Ishikawa (cell line): ENCODE results near the gene TARDBP.

Experiments
- CEBPB ChIP-seq: IDR thresholded peaks from 2 replicates; pipeline ENCODE4 v1.6.1; 2012
- CREB1 ChIP-seq: IDR thresholded peaks from 2 replicates; pipeline ENCODE4 v1.6.1; 2012; ENCODE audit warnings: low read depth
- EGR1 ChIP-seq: IDR thresholded peaks from 2 replicates; pipeline ENCODE4 v1.6.1; 2012
- EP300 ChIP-seq: IDR thresholded peaks from 2 replicates; pipeline ENCODE4 v1.6.1; 2012; ENCODE audit warnings: borderline replicate concordance
- FOXM1 ChIP-seq: IDR thresholded peaks from 2 replicates; pipeline ENCODE4 v1.6.1; 2012; ENCODE audit warnings: low read depth, borderline replicate concordance
- NFIC ChIP-seq: IDR thresholded peaks from 2 replicates; pipeline ENCODE4 v1.6.1; 2012
- RAD21 ChIP-seq: IDR thresholded peaks from 2 replicates; pipeline ENCODE4 v1.6.1; 2012; ENCODE audit warnings: low read depth
- TAF1 ChIP-seq: IDR thresholded peaks from 2 replicates; pipeline ENCODE4 v1.6.1; 2012; ENCODE audit warnings: low read depth, mild to moderate bottlenecking
- TCF12 ChIP-seq: IDR thresholded peaks from 2 replicates; pipeline ENCODE4 v1.6.1; 2012; ENCODE audit warnings: low read depth
- TEAD4 ChIP-seq: IDR thresholded peaks from 2 replicates; pipeline ENCODE4 v1.6.1; 2012
- YY1 ChIP-seq: IDR thresholded peaks from 2 replicates; pipeline ENCODE4 v1.6.1; 2012; ENCODE audit warnings: low read depth
- ZBTB7A ChIP-seq: IDR thresholded peaks from 2 replicates; pipeline ENCODE4 v1.6.1; 2012; ENCODE audit warnings: low read depth
- TF ChIP-seq, protein P1 (sequence below): IDR thresholded peaks from 2 replicates; pipeline ENCODE4 v1.6.1; 2012
- TF ChIP-seq, protein P2 (sequence below): IDR thresholded peaks from 2 replicates; pipeline ENCODE4 v1.6.1; 2012
- TF ChIP-seq, protein P3 (sequence below): IDR thresholded peaks from 2 replicates; pipeline ENCODE4 v1.6.1; 2012; ENCODE audit warnings: low read depth, mild to moderate bottlenecking

The TARDBP gene

DNA sequence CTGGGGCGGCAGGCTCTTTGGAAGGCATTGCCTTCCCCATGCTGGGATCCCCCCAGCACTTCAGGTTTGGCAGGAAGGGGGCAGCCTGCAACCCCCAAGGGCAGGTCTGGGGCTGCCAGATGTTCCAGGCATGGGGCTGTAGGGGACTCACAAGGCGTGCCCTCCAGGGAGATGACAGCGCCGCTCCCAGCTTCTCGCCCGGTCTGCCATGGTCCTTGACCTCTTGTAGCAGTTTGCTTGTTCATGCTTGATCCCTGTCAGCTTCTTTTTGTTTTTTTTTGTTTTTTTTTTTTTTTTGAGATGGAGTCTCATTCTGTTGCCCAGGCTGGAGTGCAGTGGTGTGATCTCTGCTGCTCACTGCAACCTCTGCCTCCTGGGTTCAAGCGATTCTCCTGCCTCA is 21.6 kb upstream of the TARDBP start:
- TF ChIP-seq ZBTB7A (no peak), TEAD4 (no peak), NFIC (no peak), CEBPB (no peak), RAD21 (no peak), FOXM1 (no peak), TCF12 (no peak), YY1 (no peak), EGR1 (no peak), EP300 (no peak), CREB1 (no peak), TAF1 (no peak)
- TF ChIP-seq, protein P1, sequence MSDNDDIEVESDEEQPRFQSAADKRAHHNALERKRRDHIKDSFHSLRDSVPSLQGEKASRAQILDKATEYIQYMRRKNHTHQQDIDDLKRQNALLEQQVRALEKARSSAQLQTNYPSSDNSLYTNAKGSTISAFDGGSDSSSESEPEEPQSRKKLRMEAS = no peak
- TF ChIP-seq, protein P2, sequence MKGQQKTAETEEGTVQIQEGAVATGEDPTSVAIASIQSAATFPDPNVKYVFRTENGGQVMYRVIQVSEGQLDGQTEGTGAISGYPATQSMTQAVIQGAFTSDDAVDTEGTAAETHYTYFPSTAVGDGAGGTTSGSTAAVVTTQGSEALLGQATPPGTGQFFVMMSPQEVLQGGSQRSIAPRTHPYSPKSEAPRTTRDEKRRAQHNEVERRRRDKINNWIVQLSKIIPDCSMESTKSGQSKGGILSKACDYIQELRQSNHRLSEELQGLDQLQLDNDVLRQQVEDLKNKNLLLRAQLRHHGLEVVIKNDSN = no peak
- TF ChIP-seq, protein P3, sequence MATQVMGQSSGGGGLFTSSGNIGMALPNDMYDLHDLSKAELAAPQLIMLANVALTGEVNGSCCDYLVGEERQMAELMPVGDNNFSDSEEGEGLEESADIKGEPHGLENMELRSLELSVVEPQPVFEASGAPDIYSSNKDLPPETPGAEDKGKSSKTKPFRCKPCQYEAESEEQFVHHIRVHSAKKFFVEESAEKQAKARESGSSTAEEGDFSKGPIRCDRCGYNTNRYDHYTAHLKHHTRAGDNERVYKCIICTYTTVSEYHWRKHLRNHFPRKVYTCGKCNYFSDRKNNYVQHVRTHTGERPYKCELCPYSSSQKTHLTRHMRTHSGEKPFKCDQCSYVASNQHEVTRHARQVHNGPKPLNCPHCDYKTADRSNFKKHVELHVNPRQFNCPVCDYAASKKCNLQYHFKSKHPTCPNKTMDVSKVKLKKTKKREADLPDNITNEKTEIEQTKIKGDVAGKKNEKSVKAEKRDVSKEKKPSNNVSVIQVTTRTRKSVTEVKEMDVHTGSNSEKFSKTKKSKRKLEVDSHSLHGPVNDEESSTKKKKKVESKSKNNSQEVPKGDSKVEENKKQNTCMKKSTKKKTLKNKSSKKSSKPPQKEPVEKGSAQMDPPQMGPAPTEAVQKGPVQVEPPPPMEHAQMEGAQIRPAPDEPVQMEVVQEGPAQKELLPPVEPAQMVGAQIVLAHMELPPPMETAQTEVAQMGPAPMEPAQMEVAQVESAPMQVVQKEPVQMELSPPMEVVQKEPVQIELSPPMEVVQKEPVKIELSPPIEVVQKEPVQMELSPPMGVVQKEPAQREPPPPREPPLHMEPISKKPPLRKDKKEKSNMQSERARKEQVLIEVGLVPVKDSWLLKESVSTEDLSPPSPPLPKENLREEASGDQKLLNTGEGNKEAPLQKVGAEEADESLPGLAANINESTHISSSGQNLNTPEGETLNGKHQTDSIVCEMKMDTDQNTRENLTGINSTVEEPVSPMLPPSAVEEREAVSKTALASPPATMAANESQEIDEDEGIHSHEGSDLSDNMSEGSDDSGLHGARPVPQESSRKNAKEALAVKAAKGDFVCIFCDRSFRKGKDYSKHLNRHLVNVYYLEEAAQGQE = no peak

DNA sequence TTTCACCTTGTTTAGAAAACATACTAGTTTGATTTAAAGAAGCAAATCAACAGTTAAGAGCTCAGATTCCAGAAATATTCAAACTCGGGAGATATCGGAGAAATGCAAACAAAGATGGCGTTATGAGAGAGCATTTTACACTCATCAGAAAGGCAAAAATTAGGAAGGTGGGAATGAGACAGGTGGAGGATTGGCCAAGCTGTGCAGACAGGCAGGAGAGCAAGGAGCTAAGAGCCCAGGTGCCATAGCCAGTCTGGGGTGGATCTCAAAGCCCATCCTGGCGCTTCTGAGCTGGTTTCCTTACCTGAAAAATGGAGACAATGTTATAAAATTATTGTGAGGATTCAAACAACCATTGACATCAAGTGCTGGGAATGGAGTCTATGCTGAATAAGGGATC is 19.6 kb upstream of the TARDBP start:
- TF ChIP-seq TAF1 = no peak
- no peak for TF ChIP-seq YY1
- no peak for TF ChIP-seq EP300

DNA sequence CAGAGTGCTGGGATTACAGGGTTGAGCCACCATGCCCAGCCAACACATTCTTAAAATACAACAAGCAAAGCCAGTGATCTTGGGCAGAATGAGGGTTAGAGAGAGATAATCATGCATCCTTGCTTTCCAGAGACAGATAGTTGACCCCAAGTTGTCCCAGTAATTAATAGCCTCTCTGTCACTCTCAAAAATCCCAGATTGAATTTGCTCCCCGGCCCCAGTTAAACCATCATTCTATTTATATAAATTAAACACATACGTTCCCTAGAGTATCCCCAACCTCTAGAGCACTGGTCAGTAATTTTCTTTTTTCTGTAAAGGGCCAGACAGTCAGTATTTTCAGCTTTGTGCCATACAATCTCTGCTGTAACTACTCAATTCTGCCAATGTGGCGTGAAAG is 16.4 kb upstream of the TARDBP start:
- TF ChIP-seq TAF1 (no peak), NFIC (no peak), EGR1 (no peak), TCF12 (no peak), ZBTB7A (no peak), CREB1 (no peak), RAD21 (no peak), TEAD4 (no peak), EP300 (no peak), YY1 (no peak), CEBPB (no peak)
- TF ChIP-seq, protein P3 = no peak
- TF ChIP-seq, protein P1 = no peak
- TF ChIP-seq, protein P2 = no peak

DNA sequence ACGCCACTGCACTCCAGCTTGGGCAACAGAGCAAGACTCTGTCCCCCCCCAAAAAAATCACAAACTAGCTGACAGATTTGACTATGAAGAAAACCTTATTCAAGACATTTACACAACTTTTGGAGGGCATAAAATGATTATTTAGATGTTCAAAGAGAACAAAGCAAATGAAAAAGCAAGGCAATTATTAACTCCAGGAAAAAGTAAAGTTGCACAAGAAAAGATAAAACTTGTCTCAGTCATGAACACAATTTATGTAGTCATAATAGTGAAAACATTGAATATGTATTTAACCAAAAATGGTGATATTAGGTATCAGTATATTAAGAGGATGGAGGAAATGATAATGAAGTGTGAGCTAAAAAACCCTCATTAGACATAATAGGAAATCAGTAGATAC is 11.9 kb upstream of the TARDBP start:
- TF ChIP-seq, protein P2 = no peak

DNA sequence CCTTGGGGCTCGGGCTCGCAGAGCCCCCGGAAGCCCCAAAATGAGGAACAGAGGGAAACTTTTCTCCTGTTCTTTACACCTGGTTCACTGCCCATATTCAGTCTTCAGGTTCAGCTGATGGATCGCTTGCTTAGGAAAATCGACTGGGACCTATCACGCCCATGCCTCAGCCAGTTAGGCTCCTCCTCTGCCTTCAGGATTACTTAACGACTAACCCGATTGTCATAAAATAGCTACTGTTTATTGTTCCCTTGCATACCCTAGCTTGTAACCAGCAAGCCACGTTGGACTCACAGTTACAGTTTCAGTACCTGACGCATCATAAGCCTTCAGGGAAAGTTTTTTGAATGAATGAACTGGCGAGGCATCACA is 692 bp downstream of the TARDBP start:
- TF ChIP-seq ZBTB7A (no peak), YY1 (no peak), RAD21 (no peak), TCF12 (no peak)
- TF ChIP-seq, protein P3 = no peak
- TF ChIP-seq, protein P2 = no peak
